WTC11 (cell line): ENCODE data around the gene PLXNC1. TPM values are rescaled to one million over a fixed set of nuclear protein-coding genes. Genes with fewer than 3 reads are reported as not detected.

Experiments
- ATAC-seq: fragments of 200-7000 bp; cut with Tn5 transposase; 2 replicates; pipeline ENCODE4 v1.10.0; 2021; ENCODE audit warnings: mild to moderate bottlenecking, moderate library complexity
- CTCF ChIA-PET: fragments of 300-600 bp; sonication (Branson Sonifier 250); formaldehyde crosslinking; loops from one replicate; lab custom pipeline; 2021; ENCODE audit warnings: antibody characterized with exemption; lab: Charles Lee
- POLR2A ChIA-PET: fragments of 350-600 bp; sonication (Branson Sonifier 250); formaldehyde crosslinking; loops from one replicate; lab custom pipeline; 2021; ENCODE audit warnings: antibody characterized with exemption; lab: Charles Lee
- DNase-seq: peaks from one replicate; pipeline ENCODE4 v3.0.0; 2021; ENCODE audit warnings: low spot score
- H3K27ac Mint-ChIP-seq: 2 replicates; pipeline ENCODE4 v1.8.0; 2021; ENCODE audit warnings: mixed read lengths
- H3K27me3 Mint-ChIP-seq: 2 replicates; pipeline ENCODE4 v1.8.0; 2021; ENCODE audit warnings: low read depth, mild to moderate bottlenecking, moderate library complexity, mixed read lengths
- H3K36me3 Mint-ChIP-seq: 2 replicates; pipeline ENCODE4 v1.8.0; 2021; ENCODE audit warnings: mixed read lengths
- H3K4me1 Mint-ChIP-seq: 2 replicates; pipeline ENCODE4 v1.8.0; 2022; ENCODE audit warnings: mixed read lengths
- H3K4me3 Mint-ChIP-seq: 2 replicates; pipeline ENCODE4 v1.8.0; 2021; ENCODE audit warnings: mild to moderate bottlenecking, moderate library complexity, mixed read lengths
- H3K9me3 Mint-ChIP-seq: 2 replicates; pipeline ENCODE4 v1.8.0; 2021; ENCODE audit warnings: mixed read lengths
- ATF1 ChIP-seq: sonication (generic); formaldehyde crosslinking; IDR thresholded peaks from 2 replicates; pipeline ENCODE4 v1.8.1; 2023; ENCODE audit warnings: mild to moderate bottlenecking, moderate library complexity, missing genetic modification reagents
- CREB1 ChIP-seq: sonication (generic); formaldehyde crosslinking; IDR thresholded peaks from 2 replicates; pipeline ENCODE4 v1.8.0; 2023; ENCODE audit warnings: mild to moderate bottlenecking, missing genetic modification reagents
- CREM ChIP-seq: sonication (generic); formaldehyde crosslinking; IDR thresholded peaks from 2 replicates; pipeline ENCODE4 v1.8.1; 2022; ENCODE audit warnings: mild to moderate bottlenecking, missing genetic modification reagents, moderate library complexity
- E2F5 ChIP-seq: sonication (generic); formaldehyde crosslinking; IDR thresholded peaks from 2 replicates; pipeline ENCODE4 v1.8.1; 2022; ENCODE audit warnings: mild to moderate bottlenecking, moderate library complexity, missing genetic modification reagents
- FOXJ3 ChIP-seq: sonication (generic); formaldehyde crosslinking; IDR thresholded peaks from 2 replicates; pipeline ENCODE4 v1.9.0; 2021; ENCODE audit warnings: missing genetic modification reagents, mild to moderate bottlenecking, borderline replicate concordance
- IRF2 ChIP-seq: sonication (generic); formaldehyde crosslinking; IDR thresholded peaks from 2 replicates; pipeline ENCODE4 v1.8.0; 2022; ENCODE audit warnings: low read depth, missing genetic modification reagents, borderline replicate concordance
- JUN ChIP-seq: sonication (generic); formaldehyde crosslinking; IDR thresholded peaks from 2 replicates; pipeline ENCODE4 v1.8.0; 2023; ENCODE audit warnings: mild to moderate bottlenecking, missing genetic modification reagents
- MLX ChIP-seq: sonication (generic); formaldehyde crosslinking; IDR thresholded peaks from 2 replicates; pipeline ENCODE4 v1.8.1; 2023; ENCODE audit warnings: mild to moderate bottlenecking, missing genetic modification reagents, moderate library complexity
- NR1H2 ChIP-seq: sonication (generic); formaldehyde crosslinking; IDR thresholded peaks from 2 replicates; pipeline ENCODE4 v1.9.0; 2021; ENCODE audit warnings: mild to moderate bottlenecking, moderate library complexity, missing genetic modification reagents
- PRRX2 ChIP-seq: fragments of 250-450 bp; sonication (Bioruptor Pico); IDR thresholded peaks from 2 replicates; pipeline ENCODE4 v1.8.0; 2021; ENCODE audit warnings: mild to moderate bottlenecking
- RELA ChIP-seq: sonication (generic); formaldehyde crosslinking; IDR thresholded peaks from 2 replicates; pipeline ENCODE4 v1.8.1; 2022; ENCODE audit warnings: missing genetic modification reagents, mild to moderate bottlenecking, borderline replicate concordance
- RORB ChIP-seq: fragments of 250-450 bp; sonication (Bioruptor Pico); IDR thresholded peaks from 2 replicates; pipeline ENCODE4 v1.9.0; 2021; ENCODE audit warnings: mild to moderate bottlenecking
- SP1 ChIP-seq: sonication (generic); formaldehyde crosslinking; conservative IDR thresholded peaks from 2 replicates; pipeline ENCODE4 v1.8.1; 2022; ENCODE audit warnings: missing genetic modification reagents
- TCF7 ChIP-seq: sonication (generic); formaldehyde crosslinking; IDR thresholded peaks from 2 replicates; pipeline ENCODE4 v1.8.0; 2022; ENCODE audit warnings: mild to moderate bottlenecking, low read depth, missing genetic modification reagents, moderate library complexity
- TEAD4 ChIP-seq: sonication (generic); formaldehyde crosslinking; IDR thresholded peaks from 2 replicates; pipeline ENCODE4 v1.8.0; 2022; ENCODE audit warnings: mild to moderate bottlenecking, missing genetic modification reagents
- ZNF219 ChIP-seq: sonication (generic); formaldehyde crosslinking; IDR thresholded peaks from 2 replicates; pipeline ENCODE4 v1.8.0; 2023; ENCODE audit warnings: missing genetic modification reagents, mild to moderate bottlenecking, borderline replicate concordance
- ZNF416 ChIP-seq: fragments of 250-450 bp; sonication (Bioruptor Pico); IDR thresholded peaks from 2 replicates; pipeline ENCODE4 v1.9.0; 2021; ENCODE audit warnings: mild to moderate bottlenecking, inconsistent platforms
- ZNF425 ChIP-seq: fragments of 250-450 bp; sonication (Bioruptor Pico); conservative IDR thresholded peaks from 2 replicates; pipeline ENCODE4 v1.9.0; 2021; ENCODE audit warnings: mild to moderate bottlenecking
- total RNA-seq: library from RNA; stranded (reverse); gene quantifications from 3 replicates; pipeline ENCODE4 v1.2.3, GENCODE V29; 2021
- TF ChIP-seq, protein P1 (sequence below): fragments of 250-450 bp; sonication (Bioruptor Pico); IDR thresholded peaks from 2 replicates; pipeline ENCODE4 v1.9.0; 2021; ENCODE audit warnings: mild to moderate bottlenecking, borderline replicate concordance
- TF ChIP-seq, protein P2 (sequence below): sonication (generic); formaldehyde crosslinking; IDR thresholded peaks from 2 replicates; pipeline ENCODE4 v1.8.0; 2022; ENCODE audit warnings: mild to moderate bottlenecking, missing genetic modification reagents
- TF ChIP-seq, protein P3 (sequence below): sonication (generic); formaldehyde crosslinking; IDR thresholded peaks from 2 replicates; pipeline ENCODE4 v1.8.0; 2022; ENCODE audit warnings: mild to moderate bottlenecking, missing genetic modification reagents
- TF ChIP-seq, protein P4 (sequence below): sonication (generic); formaldehyde crosslinking; IDR thresholded peaks from 2 replicates; pipeline ENCODE4 v1.8.1; 2023; ENCODE audit warnings: mild to moderate bottlenecking, moderate library complexity, missing genetic modification reagents

Gene PLXNC1
- total RNA-seq, 1 experiment from 2014 or later: 3.1 TPM

DNA sequence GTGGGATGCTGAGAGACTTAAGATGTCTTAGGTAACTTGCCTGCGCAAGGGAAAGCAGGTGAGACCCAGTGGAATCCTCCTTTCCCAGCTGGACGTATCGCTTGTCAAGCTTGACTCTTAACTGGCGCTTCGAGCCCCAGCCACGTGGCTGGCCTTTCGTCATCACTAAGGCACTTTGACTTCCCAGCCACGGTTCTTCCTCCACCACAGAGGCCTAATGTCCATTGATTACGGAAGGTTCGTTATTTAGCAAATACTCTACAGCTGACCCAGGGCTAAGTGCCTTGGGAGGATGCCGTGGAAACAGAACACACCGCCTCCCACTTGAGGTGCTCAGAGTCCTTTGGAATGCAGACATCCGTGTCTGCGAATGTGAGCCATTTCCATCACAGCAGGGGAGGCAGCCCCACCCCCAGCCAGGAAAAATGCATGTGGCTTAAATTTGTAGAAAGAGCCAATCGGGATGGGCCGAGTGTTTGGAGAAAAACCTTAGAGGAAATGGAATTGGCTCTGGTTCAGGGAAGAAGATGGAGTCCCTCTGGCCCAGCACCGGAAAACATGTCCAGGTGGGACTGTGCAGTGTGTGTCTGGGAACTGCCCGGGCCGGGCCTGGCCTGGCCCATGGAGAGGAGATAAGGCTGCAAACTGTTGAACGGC, 115.7 kb downstream of the PLXNC1 start (continued):
- TF ChIP-seq, protein P1, sequence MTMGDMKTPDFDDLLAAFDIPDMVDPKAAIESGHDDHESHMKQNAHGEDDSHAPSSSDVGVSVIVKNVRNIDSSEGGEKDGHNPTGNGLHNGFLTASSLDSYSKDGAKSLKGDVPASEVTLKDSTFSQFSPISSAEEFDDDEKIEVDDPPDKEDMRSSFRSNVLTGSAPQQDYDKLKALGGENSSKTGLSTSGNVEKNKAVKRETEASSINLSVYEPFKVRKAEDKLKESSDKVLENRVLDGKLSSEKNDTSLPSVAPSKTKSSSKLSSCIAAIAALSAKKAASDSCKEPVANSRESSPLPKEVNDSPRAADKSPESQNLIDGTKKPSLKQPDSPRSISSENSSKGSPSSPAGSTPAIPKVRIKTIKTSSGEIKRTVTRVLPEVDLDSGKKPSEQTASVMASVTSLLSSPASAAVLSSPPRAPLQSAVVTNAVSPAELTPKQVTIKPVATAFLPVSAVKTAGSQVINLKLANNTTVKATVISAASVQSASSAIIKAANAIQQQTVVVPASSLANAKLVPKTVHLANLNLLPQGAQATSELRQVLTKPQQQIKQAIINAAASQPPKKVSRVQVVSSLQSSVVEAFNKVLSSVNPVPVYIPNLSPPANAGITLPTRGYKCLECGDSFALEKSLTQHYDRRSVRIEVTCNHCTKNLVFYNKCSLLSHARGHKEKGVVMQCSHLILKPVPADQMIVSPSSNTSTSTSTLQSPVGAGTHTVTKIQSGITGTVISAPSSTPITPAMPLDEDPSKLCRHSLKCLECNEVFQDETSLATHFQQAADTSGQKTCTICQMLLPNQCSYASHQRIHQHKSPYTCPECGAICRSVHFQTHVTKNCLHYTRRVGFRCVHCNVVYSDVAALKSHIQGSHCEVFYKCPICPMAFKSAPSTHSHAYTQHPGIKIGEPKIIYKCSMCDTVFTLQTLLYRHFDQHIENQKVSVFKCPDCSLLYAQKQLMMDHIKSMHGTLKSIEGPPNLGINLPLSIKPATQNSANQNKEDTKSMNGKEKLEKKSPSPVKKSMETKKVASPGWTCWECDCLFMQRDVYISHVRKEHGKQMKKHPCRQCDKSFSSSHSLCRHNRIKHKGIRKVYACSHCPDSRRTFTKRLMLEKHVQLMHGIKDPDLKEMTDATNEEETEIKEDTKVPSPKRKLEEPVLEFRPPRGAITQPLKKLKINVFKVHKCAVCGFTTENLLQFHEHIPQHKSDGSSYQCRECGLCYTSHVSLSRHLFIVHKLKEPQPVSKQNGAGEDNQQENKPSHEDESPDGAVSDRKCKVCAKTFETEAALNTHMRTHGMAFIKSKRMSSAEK (CRISPR knock-in tag): peak; percentile 78; the same call in 1 of the 2 replicates
- TF ChIP-seq, protein P2, sequence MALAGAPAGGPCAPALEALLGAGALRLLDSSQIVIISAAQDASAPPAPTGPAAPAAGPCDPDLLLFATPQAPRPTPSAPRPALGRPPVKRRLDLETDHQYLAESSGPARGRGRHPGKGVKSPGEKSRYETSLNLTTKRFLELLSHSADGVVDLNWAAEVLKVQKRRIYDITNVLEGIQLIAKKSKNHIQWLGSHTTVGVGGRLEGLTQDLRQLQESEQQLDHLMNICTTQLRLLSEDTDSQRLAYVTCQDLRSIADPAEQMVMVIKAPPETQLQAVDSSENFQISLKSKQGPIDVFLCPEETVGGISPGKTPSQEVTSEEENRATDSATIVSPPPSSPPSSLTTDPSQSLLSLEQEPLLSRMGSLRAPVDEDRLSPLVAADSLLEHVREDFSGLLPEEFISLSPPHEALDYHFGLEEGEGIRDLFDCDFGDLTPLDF (CRISPR knock-in tag): 0 out of 2 replicates have a peak, but pooled peaks have one; percentile 14
- no peak for TF ChIP-seq ATF1 (CRISPR knock-in tag)
- TF ChIP-seq RORB: no peak
- TF ChIP-seq TCF7 (CRISPR knock-in tag): no peak
- TF ChIP-seq PRRX2 (CRISPR knock-in tag): peak; percentile 69; the same call in 1 of the 2 replicates
- no peak for TF ChIP-seq ZNF416 (CRISPR knock-in tag)
- TF ChIP-seq ZNF219: no peak
- no peak for TF ChIP-seq E2F5 (CRISPR knock-in tag)
- no peak for TF ChIP-seq IRF2
- 0 out of 2 replicates have a peak, but pooled peaks have one; percentile 61 for TF ChIP-seq CREB1 (CRISPR knock-in tag)
- TF ChIP-seq, protein P3, sequence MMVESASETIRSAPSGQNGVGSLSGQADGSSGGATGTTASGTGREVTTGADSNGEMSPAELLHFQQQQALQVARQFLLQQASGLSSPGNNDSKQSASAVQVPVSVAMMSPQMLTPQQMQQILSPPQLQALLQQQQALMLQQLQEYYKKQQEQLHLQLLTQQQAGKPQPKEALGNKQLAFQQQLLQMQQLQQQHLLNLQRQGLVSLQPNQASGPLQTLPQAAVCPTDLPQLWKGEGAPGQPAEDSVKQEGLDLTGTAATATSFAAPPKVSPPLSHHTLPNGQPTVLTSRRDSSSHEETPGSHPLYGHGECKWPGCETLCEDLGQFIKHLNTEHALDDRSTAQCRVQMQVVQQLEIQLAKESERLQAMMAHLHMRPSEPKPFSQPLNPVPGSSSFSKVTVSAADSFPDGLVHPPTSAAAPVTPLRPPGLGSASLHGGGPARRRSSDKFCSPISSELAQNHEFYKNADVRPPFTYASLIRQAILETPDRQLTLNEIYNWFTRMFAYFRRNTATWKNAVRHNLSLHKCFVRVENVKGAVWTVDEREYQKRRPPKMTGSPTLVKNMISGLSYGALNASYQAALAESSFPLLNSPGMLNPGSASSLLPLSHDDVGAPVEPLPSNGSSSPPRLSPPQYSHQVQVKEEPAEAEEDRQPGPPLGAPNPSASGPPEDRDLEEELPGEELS: no peak

DNA sequence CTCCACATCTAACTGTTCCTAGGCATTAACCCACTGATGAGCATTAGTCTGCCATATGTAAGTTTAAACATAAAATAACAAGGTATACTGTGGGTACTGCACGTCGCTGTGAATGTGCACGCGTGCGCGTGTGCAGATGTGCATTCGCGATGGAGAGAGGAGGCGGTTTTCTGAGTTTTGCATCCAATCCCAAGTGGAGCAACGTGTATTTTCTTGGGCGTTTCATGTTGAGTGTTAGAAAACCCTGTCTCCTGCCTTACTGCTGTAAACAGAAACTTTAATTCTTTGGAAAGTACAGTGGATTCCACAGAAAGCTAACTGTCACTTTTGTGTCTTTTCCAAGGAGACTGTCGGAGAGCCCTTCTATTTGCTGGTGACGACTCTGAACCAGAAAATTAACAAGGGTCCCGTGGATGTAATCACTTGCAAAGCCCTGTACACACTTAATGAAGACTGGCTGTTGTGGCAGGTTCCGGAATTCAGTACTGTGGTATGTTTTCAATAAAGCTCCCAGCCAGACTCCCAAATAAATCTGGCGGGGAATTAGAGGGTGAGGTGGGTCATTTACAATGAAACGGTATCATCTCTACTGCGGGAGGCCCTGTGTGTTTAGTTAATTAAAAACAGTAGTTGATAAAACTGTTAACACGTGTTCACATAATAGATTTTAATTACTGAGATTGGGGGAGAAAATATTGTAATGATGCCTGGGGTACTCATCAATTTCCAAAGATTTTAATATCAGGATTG, 116.5 kb downstream of the PLXNC1 start:
- peak overlapping the region; percentile 2; the same call in 1 of the 2 replicates for H3K4me3 Mint-ChIP-seq
- POLR2A ChIA-PET: no interaction called here
- CTCF ChIA-PET: no interaction called here
- H3K4me1 Mint-ChIP-seq: peaks cover 77% of the 10 kb centered on the region
- peaks cover 3% of the 10 kb centered on the region; the same call in 1 of the 2 replicates for H3K36me3 Mint-ChIP-seq
- H3K27ac Mint-ChIP-seq: peak overlapping the region; percentile 88; the same call in 1 of the 2 replicates
- H3K9me3 Mint-ChIP-seq: no peaks in the 10 kb centered on the region
- H3K27me3 Mint-ChIP-seq: peaks cover 13% of the 10 kb centered on the region
- no peak for ATAC-seq
- DNase-seq: no peak
- TF ChIP-seq RELA (CRISPR knock-in tag): no peak
- TF ChIP-seq JUN (CRISPR knock-in tag): no peak
- TF ChIP-seq SP1 (CRISPR knock-in tag): no peak
- no peak for TF ChIP-seq CREM (CRISPR knock-in tag)
- TF ChIP-seq ZNF425 (CRISPR knock-in tag): no peak
- no peak for TF ChIP-seq NR1H2 (CRISPR knock-in tag)
- no peak for TF ChIP-seq FOXJ3 (CRISPR knock-in tag)
- TF ChIP-seq PRRX2 (CRISPR knock-in tag): no peak
- TF ChIP-seq TEAD4: no peak
- TF ChIP-seq, protein P4, sequence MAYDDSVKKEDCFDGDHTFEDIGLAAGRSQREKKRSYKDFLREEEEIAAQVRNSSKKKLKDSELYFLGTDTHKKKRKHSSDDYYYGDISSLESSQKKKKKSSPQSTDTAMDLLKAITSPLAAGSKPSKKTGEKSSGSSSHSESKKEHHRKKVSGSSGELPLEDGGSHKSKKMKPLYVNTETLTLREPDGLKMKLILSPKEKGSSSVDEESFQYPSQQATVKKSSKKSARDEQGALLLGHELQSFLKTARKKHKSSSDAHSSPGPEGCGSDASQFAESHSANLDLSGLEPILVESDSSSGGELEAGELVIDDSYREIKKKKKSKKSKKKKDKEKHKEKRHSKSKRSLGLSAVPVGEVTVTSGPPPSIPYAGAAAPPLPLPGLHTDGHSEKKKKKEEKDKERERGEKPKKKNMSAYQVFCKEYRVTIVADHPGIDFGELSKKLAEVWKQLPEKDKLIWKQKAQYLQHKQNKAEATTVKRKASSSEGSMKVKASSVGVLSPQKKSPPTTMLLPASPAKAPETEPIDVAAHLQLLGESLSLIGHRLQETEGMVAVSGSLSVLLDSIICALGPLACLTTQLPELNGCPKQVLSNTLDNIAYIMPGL (CRISPR knock-in tag): no peak
- TF ChIP-seq MLX (CRISPR knock-in tag): no peak
